ENCODE results near the gene AP2A1.
A peak's percentile ranks its signal among the peaks of the same experiment; 100 is the strongest.
"Not testable (repeated sequence)": the region's sequence is repeated elsewhere in the genome, so short reads cannot be mapped to it uniquely, and the experiment has no call there.

AP2A1 gene

GRCh38 chr19:49814010-49814409 lies 47.2 kb downstream of the AP2A1 start:
- DNase-seq, result no peak

- no peak for DNase-seq
Measured at GRCh38 chr19:49816590-49816989, 49.8 kb downstream of the AP2A1 start.

DNA sequence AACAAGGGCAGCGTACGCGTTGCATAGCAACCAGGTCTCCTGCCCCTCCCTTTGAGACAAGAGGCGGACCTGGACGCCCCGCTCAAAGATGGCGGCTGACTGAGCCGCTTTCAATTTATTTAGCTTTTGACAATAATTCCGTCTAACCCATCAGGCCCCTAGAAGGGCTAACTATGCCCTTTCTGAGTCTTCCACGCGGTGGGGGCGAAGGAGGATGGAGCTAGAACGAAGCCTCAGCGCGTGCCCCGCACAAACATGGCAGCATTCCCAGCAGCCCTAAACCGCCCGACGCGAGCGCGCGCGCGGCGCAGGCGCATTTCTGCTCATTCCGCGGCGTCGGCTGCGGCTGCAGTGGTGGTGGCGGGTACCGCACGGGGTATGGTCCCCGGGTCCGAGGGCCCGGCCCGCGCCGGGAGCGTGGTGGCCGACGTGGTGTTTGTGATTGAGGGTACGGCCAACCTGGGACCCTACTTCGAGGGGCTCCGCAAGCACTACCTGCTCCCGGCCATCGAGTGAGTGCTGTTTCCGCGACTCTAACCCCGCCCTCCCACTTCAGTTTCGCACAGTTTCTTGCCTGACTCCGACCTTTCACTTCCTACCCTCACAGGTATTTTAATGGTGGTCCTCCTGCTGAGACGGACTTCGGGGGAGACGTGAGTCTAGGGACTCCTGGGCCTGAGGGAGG lies 51.3 kb downstream of the AP2A1 start, which contains the start of gene MED25:
MED25 (plus strand) TSS at position 326 of the 685 bp plus-strand sequence; CDS start at position 379, 53 bp downstream.
- peak; percentile 88 for DNase-seq

DNA sequence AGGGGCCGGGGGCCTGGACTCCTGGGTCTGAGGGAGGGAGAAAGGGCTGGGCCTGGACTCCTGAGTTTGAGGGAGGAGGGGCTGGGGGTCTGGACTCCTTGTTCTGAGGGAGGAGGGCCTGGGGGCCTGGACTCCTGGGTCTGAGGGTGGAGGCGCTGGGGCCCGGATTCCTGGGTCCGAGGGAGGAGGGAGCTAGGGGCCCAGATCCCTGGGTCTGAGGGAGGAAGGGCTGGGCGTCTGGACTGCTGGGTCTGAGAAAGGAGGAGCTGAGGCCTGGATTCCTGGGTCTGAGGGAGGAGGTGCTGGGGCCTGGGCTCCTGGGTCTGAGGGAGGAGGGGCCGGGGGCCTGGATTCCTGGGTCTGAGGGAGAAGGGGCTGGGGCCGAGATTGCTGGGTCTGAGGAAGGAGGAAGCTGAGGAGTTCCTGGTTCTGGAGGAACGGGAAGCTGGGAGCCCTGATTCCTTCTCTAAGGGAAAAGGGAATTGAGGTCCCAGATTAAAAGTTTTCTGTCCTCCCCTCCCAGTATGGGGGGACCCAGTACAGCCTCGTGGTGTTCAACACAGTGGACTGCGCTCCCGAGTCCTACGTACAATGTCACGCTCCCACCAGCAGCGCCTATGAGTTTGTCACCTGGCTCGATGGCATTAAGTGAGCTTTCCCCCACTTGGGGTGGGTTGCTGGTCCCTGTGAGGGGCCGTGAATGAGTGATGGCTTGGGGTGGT lies 52.0 kb downstream of the AP2A1 start:
- DNase-seq, result peak; percentile 11

- DNase-seq, result not testable (repeated sequence)
Measured at GRCh38 chr19:49819452-49820115, 52.8 kb downstream of the AP2A1 start.

DNA sequence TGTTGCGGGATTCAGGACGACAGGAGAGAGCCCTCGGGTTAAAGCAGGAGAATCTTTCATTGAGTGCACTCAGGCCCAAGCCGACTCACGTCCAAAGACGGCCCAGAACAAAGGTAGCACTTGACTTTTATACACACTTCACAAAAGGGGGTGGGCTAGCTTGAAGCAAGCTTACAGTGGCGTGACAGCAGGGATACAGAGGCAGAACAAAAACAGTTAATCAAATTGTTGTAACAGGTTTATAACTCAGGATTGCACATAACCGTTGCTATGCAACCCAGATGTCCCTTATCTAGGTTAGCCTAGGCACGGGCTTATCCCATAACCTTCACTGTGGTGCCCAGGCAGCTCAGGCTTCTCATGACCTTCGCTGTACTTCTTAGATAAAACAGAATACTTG lies 53.3 kb downstream of the AP2A1 start:
- no peak for DNase-seq

- no peak for DNase-seq
Measured at GRCh38 chr19:49823472-49823871, 56.7 kb downstream of the AP2A1 start.

DNA sequence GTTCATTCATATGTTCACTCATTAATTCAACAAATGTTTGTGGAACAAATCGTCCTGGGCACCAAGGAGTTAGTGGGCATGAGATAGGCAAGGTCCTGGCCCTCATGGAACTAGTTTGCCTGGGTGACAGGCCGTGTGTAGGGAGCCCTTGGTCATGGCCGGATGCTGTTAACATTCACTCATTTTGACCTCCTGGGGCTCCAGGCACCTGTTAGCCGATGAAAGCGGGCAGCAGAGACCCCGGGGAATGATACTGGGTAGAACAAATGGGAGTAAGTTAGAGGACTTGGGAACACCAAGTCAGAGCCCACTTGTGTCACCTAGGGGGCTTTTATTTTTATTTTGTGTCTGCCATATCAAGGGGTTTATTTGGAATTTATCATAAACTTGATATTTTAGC lies 57.9 kb downstream of the AP2A1 start:
- no peak for DNase-seq

DNA sequence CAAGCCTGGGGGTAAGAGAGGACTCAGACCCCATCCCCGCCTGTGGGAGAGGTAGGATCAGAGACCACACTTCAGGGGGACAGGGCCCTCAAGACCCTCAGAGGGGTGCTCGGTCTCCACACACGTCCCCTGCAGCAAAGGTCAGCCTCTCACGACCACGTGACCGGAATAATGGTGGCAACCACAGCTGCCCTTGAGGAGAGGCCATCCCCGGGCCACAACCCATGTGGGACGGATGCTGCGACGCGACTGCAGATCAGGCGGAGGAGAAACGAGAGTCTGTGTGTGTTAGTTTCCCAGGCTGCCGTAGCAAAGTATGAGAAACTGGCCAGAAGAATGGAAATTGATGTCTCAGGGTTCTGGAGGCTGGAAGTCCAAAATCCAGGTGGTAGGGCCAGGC lies 60.2 kb downstream of the AP2A1 start:
- DNase-seq, result no peak

DNA sequence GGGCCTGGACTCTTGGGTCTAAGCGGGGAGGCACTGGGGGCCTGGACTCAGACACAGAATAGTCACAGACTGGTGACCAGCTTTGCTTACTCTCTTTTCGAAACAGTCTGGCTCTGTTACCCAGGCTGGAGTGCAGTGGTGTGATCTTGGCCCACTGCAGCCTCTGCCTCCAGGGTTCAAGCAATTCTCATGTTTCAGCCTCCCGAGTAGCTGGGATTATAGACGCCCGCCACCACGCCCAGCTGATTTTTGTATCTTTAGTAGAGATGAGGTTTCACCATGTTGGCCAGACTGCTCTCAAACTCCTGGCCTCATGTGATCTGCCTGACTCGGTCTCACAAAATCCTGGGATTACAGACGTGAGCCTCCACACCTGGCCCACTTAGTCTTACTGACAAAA lies 62.4 kb downstream of the AP2A1 start:
- DNase-seq, result no peak

GRCh38 chr19:49829721-49830120 lies 62.9 kb downstream of the AP2A1 start:
- no peak for DNase-seq

GRCh38 chr19:49830766-49831165 lies 64.0 kb downstream of the AP2A1 start:
- no peak for DNase-seq

- DNase-seq, result no peak
Measured at GRCh38 chr19:49831592-49831991, 64.8 kb downstream of the AP2A1 start.

DNA sequence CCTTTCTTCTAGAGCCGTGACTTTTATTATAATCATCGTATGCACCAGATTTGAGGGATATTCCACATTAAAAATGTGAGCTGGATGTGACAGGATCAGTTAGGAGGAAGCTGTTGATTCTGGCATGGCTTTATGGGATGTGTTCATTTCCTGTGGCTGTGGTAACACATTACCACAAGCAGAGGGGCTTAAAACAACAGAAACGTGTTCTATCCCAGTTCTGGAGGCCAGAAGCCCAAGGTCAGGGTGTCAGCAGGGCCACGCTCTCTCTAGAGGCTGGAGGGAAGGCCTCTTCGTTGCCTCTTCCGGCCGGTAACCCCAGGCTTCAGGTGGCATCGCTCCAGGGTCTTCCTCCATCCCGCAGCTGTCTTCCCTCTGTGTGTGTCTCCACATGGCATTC lies 65.8 kb downstream of the AP2A1 start:
- no peak for DNase-seq

DNA sequence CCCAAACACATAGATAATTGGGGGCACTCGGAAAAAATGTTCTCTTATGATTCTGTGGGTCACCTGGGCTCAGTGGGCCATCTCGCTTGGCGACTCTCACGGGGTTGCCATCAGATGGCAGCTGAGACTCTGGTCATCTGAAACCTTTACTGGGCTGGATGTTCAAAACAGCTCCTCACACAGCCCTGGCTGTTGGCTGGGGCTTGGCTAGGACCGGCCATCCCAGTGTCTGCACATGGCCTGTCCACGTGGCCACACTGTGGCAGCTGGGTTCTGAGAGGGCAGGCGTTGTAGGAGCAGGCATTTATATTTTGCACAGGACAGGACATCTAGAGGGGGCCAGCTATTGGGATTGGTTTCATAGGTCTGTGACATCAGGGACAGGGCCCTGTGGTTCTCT lies 66.8 kb downstream of the AP2A1 start:
- no peak for DNase-seq

DNA sequence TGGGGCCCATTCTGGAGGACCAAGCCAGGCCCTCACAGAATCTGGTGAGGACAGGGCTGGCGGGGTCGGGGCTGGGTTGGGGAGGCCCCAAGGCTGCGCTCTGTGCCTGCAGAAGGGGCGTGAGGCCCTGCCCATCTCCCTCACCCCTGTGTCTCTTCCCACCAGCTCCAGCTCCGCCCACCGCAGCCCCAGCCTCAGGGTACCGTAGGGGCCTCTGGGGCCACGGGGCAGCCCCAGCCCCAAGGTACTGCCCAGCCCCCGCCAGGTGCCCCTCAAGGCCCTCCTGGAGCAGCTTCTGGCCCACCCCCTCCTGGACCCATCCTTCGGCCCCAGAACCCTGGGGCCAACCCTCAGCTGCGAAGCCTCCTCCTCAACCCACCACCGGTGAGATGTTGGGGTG lies 68.8 kb downstream of the AP2A1 start:
- DNase-seq, result no peak

DNA sequence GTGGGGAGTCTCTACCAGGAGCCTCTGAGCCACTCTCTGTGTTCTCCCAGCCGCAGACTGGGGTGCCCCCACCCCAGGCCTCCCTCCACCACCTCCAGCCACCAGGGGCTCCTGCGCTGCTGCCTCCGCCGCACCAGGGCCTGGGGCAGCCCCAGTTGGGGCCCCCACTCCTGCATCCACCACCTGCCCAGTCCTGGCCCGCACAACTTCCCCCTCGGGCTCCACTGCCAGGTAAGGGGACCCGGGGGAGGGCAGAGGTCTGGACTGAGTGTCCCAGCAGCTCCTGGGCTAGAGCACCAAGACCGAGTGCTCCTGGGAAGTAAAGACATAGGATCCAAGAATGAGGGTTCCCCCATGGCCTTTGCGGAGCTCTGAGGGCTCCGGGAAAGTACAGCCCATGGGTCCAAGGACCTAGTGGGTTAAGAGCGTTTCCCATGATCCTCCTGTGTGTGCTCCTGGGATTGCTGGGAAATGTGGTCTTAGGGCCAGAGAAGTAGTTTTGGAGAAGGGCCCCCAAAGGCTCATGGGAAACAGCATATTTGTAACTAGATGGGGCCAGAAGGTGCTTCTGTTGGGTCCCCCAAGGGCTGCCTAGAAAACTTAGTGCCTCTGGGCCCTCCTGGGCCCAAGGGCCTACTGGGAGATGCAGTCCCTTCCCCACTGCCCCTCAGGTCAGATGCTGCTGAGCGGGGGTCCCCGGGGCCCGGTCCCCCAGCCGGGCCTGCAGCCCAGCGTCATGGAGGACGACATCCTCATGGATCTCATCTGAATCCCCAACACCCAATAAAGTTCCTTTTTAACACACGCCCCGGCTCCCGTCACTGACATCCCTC lies 69.6 kb downstream of the AP2A1 start:
- DNase-seq, result no peak

GRCh38 chr19:49837009-49837310 lies 70.2 kb downstream of the AP2A1 start:
- no peak for DNase-seq

- DNase-seq, result no peak
Measured at GRCh38 chr19:49837425-49837824, 70.6 kb downstream of the AP2A1 start.

GRCh38 chr19:49838885-49839588 lies 72.2 kb downstream of the AP2A1 start:
- DNase-seq, result no peak

DNA sequence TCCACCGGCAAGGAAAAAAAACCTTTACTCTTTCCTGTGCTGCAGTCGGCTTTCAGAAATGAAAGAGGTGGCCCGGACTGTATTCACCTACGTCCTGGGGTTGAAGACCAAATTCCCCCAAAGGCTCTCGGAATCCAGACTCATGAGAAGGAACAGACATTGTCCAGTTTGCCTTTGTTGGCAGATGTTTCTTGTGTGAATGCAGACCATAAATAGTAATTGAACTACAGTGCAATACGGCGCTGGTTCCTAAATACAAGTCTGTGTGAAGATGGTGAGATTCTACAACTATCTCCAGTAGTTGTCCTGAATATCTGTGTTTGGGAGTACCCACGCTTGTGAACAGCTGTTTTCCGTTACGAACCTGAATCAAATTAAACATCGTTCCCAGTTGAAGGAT lies 72.9 kb downstream of the AP2A1 start:
- no peak for DNase-seq

DNA sequence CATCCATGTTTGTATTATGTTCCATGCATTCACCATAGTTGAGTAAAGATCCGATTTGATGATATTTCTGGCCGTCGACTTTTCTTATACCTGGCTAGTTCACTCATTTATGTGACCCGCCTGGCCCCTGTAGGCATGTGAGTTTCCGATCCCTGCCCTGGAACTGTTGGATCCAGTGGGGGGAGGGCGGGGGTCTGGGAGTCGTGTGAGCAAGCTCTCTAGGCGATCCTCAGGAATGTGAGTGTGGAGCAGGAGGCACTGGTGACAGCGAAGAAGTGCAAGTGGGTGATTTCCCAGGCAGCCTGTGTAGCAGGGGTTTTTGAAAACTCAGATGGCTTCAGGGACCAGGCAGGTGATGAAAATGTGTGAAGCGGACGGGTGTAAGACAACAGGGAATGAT lies 73.5 kb downstream of the AP2A1 start:
- no peak for DNase-seq

Data from inflammatory macrophage treated with lipopolysaccharide for 4 hours (primary cell).